NCI-H146 treated with DMSO at 0.1 percent for 48 hours (cell line): ENCODE data around the gene LRFN2.

ENCODE experiments used
- DNase-seq: peaks from one replicate; lab custom pipeline; 2025; ENCODE audit not compliant: unreplicated experiment; lab: John Stamatoyannopoulos, UW

LRFN2 gene

GRCh38 chr6:40380271-40380670 is 206.9 kb downstream of the LRFN2 start:
- no peak for DNase-seq

- no peak for DNase-seq
Measured at GRCh38 chr6:40379811-40380210, 207.4 kb downstream of the LRFN2 start.

GRCh38 chr6:40378725-40379074 is 208.5 kb downstream of the LRFN2 start:
- DNase-seq, result no peak

- DNase-seq, result no peak
Measured at GRCh38 chr6:40378071-40378724, 209.0 kb downstream of the LRFN2 start.

GRCh38 chr6:40377173-40377806 is 209.9 kb downstream of the LRFN2 start:
- no peak for DNase-seq

GRCh38 chr6:40376113-40376650 is 211.0 kb downstream of the LRFN2 start:
- no peak for DNase-seq

- no peak for DNase-seq
Measured at GRCh38 chr6:40373267-40373666, 213.9 kb downstream of the LRFN2 start.

GRCh38 chr6:40371621-40372020 is 215.5 kb downstream of the LRFN2 start:
- no peak for DNase-seq

- no peak for DNase-seq
Measured at GRCh38 chr6:40371095-40371494, 216.1 kb downstream of the LRFN2 start.

GRCh38 chr6:40369891-40370290 is 217.3 kb downstream of the LRFN2 start:
- no peak for DNase-seq

- no peak for DNase-seq
Measured at GRCh38 chr6:40369042-40369441, 218.1 kb downstream of the LRFN2 start.

- DNase-seq, result no peak
Measured at GRCh38 chr6:40362859-40363258, 224.3 kb downstream of the LRFN2 start.

GRCh38 chr6:40359808-40360207 is 227.4 kb downstream of the LRFN2 start:
- DNase-seq, result no peak

GRCh38 chr6:40358473-40359460 is 228.4 kb downstream of the LRFN2 start:
- no peak for DNase-seq

GRCh38 chr6:40356242-40356910 is 230.8 kb downstream of the LRFN2 start:
- DNase-seq, result no peak

GRCh38 chr6:40355532-40355931 is 231.6 kb downstream of the LRFN2 start:
- no peak for DNase-seq

GRCh38 chr6:40355066-40355465 is 232.1 kb downstream of the LRFN2 start:
- no peak for DNase-seq

GRCh38 chr6:40353967-40354452 is 233.2 kb downstream of the LRFN2 start:
- DNase-seq, result no peak

- no peak for DNase-seq
Measured at GRCh38 chr6:40353197-40353966, 233.8 kb downstream of the LRFN2 start.

GRCh38 chr6:40352527-40353170 is 234.5 kb downstream of the LRFN2 start:
- no peak for DNase-seq
